NCI-H524 (cell line): ENCODE measurements around the gene CYP2U1.
"Not testable (repeated sequence)": the region's sequence is repeated elsewhere in the genome, so short reads cannot be mapped to it uniquely, and the experiment has no call there.

Source experiments
- DNase-seq, 2 experiments: peaks; one replicate each; lab custom pipeline; 2025; lab: John Stamatoyannopoulos, UW

CYP2U1 gene

DNA sequence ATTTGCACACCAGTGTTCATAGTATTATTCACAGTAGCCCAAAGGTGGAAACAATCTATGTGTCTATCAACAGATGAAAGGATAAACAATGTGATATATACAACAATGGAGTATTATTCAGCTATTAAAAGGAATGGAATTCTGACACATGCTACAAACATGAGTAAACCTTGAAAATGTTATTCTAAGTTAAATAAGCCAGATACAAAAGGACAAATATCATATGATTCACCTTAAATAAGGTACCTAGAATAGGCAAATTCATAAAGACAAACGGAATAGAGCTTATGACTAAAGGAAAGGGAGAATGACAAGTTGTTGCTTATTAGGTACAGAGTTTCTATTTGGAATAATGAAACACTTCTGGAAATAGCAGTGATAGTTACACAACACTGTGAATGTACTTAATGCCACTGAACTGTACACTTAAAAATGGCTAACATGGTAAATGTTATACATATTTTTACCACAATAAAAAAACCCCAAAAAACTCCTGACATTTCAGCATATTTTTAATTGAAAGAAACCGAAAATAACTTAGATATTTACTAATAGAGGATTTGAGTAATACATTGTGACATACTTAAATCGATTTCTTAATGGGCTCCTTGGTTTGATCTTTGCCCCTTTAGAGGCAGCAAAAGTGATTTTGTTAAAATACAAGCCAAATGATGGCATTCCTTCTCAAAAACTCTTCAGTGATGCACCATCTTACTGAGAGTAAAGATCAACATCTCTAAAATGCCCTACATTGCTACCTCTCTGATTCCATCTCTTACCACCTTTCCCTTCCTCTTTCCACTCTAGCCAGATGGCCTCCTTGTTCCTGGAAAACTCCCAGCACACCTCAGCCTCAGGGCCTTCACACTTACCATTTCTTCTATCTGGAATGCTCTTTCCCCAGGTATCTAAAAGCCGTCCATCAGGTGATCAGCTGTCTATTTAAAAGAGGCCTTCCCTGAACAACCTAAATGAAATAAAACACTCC lies 8.6 kb upstream of the CYP2U1 start:
- no peak for DNase-seq

DNA sequence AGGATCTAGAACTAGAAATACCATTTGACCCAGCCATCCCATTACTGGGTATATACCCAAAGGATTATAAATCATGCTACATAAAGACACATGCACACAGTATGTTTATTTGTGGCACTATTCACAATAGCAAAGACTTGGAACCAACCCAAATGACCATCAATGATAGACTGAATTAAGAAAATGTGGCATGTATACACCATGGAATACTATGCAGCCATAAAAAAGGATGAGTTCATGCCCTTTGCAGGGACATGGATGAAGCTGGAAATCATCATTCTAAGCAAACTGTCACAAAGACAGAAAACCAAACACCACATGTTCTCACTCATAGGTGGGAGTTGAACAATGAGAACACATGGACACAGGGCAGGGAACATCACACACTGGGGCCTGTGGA lies 5.6 kb upstream of the CYP2U1 start:
- not testable (repeated sequence) for DNase-seq

DNA sequence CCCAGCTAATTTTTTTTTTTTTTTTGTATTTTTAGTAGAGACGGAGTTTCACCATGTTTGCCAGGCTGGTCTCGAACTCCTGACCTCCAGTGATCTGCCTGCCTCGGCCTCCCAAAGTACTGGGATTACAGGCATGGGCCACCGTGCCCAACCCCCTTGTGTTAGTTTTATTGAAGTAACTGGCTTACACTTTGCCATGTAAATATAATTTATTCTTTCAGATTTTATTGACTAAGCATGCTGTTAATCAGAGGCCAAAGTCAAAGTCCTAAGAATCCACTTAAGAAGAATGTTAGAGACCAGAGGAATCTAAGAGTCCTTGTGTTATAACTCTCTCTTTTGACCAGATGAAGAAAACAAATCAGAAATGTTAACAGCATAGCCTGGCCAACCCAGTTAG lies 4.5 kb upstream of the CYP2U1 start:
- DNase-seq = not testable (repeated sequence)

DNA sequence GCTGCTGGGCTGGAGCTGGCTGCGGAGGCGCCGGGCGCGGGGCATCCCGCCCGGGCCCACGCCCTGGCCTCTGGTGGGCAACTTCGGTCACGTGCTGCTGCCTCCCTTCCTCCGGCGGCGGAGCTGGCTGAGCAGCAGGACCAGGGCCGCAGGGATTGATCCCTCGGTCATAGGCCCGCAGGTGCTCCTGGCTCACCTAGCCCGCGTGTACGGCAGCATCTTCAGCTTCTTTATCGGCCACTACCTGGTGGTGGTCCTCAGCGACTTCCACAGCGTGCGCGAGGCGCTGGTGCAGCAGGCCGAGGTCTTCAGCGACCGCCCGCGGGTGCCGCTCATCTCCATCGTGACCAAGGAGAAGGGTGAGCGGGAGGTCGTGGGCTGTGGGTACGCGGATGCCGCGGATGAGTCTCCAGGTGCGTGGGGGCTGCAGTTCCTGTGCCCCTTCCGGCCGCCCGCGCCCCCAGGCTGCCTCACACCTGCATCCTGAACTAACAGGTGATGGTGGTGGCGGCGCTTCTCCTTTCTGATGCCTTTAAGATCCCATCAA lies 499 bp downstream of the CYP2U1 start:
- DNase-seq = no peak

DNA sequence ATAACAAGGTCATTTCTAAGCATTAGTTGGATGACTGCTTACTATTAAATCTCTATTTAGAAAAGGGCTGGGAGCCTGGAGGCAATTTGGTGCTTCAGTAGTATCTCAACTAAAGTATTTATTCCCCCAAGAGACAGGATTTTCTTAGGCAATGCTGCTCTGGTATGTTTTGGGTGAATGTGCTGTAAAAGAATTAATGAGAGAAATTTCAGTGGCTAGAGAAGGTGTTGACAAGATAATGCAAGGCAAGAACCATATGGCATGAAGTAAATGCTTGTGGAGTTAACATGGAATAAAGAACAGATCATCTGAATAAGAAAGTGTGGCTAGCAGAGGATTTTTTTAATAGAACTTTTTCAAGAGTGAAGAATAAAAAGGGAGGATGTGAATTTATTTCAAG lies 3.9 kb downstream of the CYP2U1 start:
- no peak for DNase-seq

DNA sequence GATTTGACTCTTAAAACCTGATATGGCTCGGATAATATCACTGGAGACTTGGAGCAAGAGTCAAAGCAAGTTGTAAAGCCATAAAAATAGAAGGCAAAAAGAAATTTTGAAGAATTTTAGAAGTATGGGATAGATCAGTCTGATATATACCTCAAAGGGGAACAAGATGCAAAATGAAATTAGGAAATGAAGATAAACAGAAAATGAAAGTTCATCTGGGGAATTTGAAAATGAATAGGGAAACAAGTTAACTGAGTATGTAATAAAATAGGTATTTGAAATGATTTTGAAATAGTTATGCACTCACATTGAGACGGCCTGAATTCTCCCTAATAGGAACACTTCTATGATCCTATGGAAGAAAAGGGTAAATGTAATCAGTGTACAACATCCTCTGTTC lies 5.7 kb downstream of the CYP2U1 start:
- DNase-seq = no peak

DNA sequence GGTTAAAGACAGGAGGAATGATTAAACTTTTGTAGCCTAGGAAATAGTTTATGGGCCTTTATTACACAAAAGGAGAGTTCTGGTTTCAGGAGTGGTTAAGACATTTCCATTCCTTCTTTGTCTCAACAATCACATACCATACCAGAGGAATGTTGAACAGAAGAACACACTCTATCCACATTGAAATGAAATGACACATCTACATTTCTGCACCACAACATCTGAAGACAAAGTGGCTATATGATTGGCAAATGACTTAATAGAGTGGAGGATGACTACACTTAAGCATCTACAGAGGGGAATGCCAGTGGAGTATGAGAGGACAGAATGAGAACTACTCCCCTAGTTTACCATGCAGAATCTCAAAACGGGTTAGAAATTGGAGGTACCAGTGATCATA lies 8.0 kb downstream of the CYP2U1 start:
- DNase-seq = no peak

DNA sequence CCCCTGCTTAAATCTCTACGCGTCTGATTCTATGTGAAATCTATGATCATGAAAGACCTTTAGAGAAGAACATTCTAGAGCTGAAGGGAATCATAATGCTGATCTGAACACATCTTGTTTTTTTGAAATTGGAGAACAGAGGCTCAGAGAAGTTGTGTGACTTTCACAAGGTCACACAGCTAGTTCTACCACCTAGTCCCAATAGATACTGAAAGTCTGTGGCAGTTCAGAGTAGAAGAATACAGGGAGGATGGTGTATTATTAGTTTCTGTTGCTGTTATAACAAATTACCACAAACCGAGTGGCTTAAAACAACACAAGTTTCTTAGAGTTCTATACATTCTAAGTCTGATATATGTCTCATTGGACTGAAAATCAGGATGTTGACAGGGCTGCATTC lies 14.5 kb downstream of the CYP2U1 start:
- no peak for DNase-seq

DNA sequence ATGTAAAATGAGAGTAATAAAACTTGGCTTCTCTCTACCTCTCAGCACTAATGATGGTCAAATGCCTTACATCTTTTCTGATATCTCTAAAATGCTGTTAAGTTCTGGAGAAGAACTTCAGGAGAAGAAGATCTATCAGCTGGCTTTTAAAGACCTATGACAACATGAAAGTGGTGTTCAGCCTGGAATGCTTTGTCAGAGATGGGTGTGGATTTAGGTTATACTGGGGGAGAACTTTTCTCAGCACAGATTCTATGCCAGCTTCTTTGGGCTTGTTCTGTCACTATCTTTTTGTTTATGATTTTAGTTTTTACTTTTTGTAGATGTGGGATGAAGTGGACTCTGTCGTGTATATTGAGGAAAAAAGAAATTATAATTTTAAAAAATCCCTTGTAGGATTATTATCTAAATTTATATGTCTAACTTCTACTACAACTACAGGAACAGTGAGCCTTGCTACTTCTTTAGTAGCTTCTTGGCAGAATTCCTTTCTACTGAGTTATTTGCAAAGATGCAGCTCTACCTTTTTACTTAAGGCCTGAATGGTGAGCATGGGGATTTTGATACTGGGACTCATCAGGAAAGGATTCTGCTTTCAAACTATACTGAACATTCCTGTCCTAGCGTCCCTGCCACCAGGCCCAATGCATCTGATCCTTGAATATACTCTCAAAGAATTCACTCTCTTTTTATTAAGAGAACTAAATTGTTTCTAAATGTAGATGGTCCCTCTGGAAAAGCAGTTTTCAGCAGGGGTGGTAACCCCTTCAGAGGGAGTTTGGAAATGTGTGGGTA lies 19.6 kb downstream of the CYP2U1 start:
- no peak for DNase-seq

DNA sequence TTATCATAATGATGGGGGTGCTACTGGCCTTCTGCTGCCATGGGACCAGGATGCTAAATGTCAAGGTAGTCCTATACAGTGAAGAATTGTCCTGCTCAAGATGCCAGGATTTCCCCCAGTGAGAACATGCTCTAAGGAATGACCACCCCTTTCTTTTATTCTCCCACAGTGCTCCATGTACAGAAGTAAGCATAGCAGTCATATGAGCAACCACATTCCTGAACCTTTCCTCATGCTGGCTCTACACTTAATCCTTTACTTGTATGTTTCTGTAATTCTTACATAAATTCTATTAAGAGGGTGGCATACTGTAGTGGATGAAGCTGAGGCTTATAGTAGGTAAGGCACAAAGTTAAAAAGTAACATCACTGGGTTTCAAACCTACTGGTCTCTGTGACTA lies 20.2 kb downstream of the CYP2U1 start:
- DNase-seq = no peak

DNA sequence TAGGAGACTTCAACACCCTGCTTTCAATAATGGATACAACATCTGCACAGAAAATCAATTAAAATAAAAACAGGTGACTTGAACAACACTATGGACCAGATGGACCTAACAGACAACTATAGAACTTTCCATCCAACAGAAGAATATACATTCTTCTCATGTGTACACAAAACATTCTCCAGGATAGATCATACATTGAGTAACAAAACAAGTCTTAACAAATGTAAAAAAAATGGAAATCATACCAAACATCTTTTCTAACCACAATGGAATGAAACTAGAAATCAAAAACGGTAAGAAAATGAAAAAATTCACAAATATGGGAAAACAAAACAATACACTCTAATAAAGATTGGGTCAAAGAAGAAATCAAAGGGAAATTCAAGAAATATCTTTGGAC lies 24.7 kb downstream of the CYP2U1 start:
- DNase-seq = no peak

DNA sequence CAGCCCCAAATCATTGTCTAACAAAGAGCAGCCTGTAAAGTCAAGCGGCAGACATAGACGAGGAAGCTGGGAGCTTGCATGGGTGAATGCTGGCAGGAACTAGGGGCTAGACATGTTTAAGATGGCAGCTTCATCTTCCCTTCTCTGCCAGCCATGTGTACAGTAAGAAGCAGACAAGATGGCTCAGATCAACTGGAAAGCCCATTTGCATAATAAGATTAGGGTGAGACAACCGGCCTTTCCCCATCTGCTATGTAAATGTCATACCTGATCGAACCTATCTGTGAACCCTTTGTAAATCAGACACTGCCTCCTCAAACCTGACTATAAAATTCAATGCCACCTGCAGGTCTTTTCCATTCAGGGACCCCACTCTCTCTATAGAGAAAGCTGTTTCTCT lies 35.6 kb downstream of the CYP2U1 start:
- DNase-seq = peak; percentile 45 to 80

DNA sequence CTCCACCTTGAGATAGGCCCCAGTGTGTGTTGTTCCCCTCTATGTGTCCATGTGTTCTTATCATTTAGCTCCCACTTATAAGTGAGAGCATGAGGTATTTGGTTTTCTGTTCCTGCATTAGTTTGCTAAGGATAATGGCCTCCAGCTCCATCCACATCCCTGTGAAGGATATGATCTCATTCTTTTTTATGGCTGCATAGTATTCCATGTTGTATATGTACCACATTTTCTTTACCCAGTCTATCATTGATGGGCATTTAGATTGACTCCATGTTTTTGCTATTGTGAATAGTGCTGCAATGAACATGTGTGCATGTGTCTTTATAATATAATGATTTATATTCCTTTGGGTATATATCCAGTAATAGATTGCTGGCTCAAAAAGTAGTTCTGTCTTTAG lies 36.2 kb downstream of the CYP2U1 start:
- not testable (repeated sequence) for DNase-seq

DNA sequence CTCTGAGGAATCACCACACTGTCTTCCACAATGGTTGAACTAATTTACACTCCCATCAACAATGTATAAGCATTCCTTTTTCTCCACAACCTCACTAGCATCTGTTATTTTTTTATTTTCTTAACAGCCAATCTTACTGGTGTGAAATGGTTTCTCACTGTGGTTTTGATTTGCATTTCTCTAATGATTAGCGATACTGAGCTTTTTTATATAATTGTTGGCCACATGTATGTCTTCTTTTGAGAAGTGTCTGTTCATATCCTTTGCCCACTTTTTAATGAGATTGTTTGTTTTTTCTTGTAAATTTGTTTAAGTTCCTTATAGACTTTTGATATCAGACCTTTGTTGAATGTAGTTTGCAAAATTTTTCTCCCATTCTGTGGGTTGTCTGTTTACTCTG lies 36.6 kb downstream of the CYP2U1 start:
- DNase-seq = not testable (repeated sequence)

DNA sequence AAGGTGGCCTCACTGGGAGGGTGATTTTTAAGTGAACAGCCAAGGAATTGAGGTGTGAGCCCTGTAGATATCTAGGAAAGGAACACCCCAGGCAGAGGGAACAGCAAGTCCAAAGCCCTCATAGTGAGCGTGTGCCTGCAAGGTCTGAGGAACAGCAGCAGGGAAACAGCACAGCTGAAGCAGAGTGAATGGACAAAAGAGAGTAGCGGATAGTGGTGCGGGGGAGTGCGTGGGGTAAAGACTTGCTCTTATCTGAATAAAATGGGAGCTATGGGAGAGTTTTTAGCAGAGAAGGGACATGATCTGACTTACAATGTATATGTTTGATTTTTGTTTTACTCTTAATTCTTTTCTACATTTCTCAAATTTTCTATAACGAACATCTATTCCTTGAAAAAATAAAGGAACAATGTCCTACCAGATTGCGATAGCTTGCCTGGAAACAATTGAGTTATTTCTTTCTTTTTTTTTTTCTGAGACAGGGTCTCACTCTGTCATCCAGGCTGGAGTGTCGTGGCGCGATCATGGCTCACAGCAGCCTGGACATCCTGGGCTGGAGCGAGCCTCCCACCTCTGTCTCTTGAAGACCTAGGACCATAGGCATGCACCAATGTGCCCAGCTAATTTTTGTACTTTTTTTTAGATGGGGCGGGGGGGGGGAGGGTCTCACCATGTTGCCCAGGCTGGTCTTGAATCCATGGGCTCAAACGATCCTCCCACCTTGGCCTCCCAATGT lies 38.9 kb downstream of the CYP2U1 start:
- DNase-seq = no peak

DNA sequence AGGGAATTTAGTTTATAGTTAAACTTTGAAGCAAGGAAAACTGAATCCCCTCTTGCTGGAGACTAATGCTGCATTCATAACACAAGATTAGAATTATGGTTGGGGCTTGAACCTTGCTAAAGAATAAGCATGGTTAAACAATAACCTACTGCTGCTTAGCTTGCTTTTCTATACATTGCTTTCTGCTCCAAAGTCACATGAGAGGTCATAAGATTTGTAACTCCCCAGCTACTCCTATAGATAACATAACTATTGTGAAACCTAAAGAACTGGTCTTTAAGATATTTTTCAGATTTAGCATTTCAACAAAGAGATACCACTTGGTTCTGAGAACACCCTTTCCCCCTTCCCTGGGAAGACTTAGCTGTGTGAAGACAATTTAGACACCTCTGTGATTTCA lies 41.3 kb downstream of the CYP2U1 start:
- DNase-seq = no peak

DNA sequence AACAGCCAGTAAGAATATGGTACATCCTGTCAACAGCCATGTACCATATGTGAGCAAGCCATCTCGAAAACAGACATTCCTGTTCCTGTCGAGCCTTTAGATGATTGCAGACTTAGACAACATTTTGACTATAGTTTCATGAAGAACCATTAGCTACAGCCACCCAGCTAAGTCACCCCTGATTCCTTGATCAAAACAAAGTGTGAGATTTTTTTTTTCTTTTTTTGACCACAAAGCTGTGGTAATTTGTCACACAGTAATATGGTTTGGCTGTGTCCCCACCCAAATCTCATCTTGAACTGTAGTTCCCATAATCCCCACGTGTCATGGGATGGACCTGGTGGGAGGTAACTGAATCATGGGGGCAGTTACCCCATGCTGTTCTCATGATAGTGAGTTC lies 43.2 kb downstream of the CYP2U1 start:
- no peak for DNase-seq

DNA sequence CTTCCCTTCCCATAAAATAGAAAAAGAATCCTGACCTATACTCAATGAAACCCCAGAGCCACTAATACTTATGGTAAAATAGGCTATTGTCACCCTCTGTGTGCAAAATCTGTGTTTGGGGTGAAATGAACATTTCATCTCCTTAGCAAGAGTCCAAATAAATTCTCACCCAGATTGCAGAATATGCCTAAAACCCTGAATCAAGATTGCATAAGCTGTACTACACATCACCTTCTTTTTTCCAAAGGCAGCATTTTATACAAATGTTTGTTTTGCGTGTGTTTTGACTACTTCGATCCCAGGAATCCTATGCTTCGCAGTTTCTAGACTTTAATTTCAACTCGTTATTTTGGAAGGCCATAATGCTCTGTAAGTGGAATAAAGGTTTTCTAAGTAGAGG lies 46.1 kb downstream of the CYP2U1 start:
- DNase-seq = no peak

DNA sequence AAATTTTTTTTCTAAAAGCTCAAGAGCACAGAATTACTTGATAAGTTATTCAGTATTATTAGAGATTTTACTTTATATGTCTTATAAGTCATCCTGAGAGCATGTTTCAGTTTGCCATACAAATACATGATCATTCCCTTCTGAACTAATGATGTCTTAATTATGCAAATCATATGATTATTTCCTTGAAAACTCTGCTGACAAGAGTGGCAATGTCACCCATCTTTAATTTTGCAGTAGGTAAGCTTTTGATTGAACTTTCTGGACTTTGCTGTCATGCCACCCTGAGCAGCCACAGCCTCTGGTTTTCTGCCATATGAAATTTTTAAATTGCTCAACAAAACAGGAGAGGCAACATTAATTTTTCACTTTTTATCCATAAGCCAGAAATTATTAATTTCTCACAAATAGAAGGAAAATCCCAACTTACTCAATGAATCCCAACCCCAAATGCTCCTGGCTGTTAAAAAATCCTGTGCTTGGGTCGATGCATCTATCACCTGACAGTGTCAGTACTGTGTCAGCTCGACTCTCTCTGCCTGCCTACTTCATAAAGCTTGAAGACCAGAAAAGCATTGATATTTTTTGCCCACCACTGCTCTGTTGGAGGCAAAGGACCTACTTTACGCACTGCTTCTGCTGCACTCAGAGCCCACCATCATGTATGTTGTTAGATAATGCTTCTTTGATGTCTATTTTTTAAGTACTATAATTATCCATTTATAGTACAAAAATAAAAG lies 46.8 kb downstream of the CYP2U1 start:
- DNase-seq = no peak

DNA sequence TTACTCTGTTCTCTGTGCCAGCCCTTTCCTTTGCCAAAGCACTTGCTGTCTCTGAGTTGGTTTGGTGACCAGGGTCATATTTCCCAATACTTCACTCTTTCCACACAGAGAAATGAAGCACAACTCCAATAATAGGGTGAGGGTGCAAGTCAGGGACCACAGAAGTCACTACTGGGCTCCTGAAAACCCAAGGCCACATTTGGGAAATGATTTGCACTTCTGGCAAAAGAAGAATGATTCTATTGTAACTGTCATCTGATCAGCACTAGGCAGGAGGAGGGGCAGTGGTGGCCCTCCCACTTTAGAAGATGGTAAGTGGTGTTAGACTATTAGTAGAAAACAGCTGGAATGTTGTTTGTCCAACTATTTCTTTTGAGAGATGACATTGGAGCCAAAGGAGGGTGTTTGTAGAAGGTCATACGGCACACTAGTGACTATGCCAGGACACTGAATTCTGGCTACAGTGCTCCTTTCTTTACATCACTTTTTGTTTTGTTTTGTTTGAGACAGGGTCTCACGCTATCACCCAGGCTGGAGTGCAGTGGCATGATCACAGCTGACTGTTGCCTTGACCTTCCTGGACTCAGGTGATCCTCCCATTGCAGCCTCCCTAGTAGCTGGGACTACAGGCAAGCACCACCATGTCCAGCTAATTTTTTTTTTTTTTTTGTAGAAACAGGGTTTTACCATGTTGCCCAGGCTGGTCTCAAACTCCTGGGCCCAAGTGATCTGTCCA lies 47.5 kb downstream of the CYP2U1 start:
- no peak for DNase-seq
